ENCODE results near the gene ARL11.

DNA sequence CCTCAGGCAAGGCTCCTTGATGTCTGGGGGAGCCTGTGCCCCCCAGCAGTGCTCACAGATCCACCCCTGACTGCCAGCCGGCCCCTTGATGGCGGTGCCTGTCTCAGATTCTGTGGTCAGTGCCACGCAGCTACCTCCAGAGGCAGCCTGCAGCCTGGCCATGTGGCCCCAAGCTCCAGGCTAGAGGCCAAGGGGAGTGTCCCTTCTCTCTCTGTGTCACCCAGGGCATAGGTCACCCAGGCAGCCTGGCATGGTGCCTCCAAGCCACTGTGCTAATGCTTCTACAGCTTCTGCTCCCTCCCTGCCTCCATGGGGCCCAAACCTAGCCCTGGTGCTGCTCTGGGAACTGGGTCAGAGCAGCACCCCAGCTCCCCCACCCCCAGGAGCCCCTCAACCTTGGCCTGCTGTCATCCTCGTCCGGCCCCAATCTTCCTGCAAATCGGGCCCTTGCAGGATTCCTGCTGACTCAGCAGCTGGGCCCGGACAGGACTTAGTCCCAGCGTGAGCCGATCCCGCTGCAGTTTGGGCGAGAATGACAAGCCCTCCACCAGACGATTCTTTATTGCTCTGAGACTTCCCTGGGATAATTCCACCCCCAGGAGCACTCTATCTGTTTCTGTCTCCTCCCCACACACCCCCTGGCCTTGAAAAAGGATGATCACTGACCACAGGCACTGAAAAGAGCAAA, 2.8 kb upstream of the ARL11 start:
- TF ChIP-seq RCOR1 (IDR thresholded peaks at IDR 0.05; ENCODE audit: insufficient replicate concordance, low read length) (no peak), POLR2A (IDR thresholded peaks at IDR 0.05; ENCODE audit: low read depth, low read length) (no peak), CEBPB (IDR thresholded peaks at IDR 0.05; ENCODE audit: low read depth, low read length) (no peak), SMC3 (IDR thresholded peaks at IDR 0.05; ENCODE audit: low read depth, low read length) (no peak), FOS (IDR thresholded peaks at IDR 0.05; ENCODE audit: low read depth, low read length) (no peak), BHLHE40 (IDR thresholded peaks at IDR 0.05; ENCODE audit: low read depth, low read length) (no peak)
- TF ChIP-seq, protein P1, sequence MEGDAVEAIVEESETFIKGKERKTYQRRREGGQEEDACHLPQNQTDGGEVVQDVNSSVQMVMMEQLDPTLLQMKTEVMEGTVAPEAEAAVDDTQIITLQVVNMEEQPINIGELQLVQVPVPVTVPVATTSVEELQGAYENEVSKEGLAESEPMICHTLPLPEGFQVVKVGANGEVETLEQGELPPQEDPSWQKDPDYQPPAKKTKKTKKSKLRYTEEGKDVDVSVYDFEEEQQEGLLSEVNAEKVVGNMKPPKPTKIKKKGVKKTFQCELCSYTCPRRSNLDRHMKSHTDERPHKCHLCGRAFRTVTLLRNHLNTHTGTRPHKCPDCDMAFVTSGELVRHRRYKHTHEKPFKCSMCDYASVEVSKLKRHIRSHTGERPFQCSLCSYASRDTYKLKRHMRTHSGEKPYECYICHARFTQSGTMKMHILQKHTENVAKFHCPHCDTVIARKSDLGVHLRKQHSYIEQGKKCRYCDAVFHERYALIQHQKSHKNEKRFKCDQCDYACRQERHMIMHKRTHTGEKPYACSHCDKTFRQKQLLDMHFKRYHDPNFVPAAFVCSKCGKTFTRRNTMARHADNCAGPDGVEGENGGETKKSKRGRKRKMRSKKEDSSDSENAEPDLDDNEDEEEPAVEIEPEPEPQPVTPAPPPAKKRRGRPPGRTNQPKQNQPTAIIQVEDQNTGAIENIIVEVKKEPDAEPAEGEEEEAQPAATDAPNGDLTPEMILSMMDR (conservative IDR thresholded peaks at IDR 0.05; ENCODE audit: low read depth, low read length): no peak
- TF ChIP-seq, protein P2, sequence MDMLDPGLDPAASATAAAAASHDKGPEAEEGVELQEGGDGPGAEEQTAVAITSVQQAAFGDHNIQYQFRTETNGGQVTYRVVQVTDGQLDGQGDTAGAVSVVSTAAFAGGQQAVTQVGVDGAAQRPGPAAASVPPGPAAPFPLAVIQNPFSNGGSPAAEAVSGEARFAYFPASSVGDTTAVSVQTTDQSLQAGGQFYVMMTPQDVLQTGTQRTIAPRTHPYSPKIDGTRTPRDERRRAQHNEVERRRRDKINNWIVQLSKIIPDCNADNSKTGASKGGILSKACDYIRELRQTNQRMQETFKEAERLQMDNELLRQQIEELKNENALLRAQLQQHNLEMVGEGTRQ (IDR thresholded peaks at IDR 0.05; ENCODE audit: low read depth, low read length): no peak
